MM.1S (cell line): ENCODE measurements around the gene RHOBTB3.

Experiments used
- EZH2phosphoT487 ChIP-seq: fragments of 300-600 bp; sonication (generic); IDR thresholded peaks from 2 replicates; pipeline ENCODE4 v1.6.1; 2018; ENCODE audit warnings: antibody characterized with exemption, low read length
- TF ChIP-seq, protein P1 (sequence below): fragments of 300-600 bp; sonication (generic); IDR thresholded peaks from 2 replicates; pipeline ENCODE4 v1.5.1; 2016; ENCODE audit warnings: antibody characterized with exemption, low read length, mixed read lengths

DNA sequence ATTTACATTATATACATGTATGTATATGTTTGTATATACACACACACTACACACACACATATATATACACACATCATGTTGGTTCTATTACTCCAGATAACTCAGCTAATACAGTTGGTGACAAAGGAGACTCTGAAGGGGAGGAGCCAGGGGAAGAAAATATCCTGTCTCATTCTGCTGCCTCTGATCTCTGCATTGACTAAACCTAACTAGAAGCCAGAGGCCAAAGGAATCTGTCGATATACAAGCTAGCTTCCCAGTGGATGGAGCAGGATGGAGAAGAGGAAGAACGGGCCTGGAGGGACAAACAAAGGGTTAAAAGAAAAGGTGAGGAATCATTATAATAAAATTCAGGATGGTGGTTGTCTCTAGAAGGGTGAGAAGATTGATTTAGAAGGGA lies 13.7 kb upstream of the RHOBTB3 start:
- TF ChIP-seq, protein P1, sequence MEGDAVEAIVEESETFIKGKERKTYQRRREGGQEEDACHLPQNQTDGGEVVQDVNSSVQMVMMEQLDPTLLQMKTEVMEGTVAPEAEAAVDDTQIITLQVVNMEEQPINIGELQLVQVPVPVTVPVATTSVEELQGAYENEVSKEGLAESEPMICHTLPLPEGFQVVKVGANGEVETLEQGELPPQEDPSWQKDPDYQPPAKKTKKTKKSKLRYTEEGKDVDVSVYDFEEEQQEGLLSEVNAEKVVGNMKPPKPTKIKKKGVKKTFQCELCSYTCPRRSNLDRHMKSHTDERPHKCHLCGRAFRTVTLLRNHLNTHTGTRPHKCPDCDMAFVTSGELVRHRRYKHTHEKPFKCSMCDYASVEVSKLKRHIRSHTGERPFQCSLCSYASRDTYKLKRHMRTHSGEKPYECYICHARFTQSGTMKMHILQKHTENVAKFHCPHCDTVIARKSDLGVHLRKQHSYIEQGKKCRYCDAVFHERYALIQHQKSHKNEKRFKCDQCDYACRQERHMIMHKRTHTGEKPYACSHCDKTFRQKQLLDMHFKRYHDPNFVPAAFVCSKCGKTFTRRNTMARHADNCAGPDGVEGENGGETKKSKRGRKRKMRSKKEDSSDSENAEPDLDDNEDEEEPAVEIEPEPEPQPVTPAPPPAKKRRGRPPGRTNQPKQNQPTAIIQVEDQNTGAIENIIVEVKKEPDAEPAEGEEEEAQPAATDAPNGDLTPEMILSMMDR = no peak
- TF ChIP-seq EZH2phosphoT487 = no peak
